Natural killer cell (primary cell): ENCODE results near the gene SEC14L1. TPM values are rescaled to one million over a fixed set of nuclear protein-coding genes. Genes with fewer than 3 reads are reported as not detected.

Experiments used
- ATAC-seq, 3 donors: fragments of 150-1000 bp in 2 of 3; fragments of 200-7000 bp in 1 of 3; cut with Tn5 transposase; 1 replicate in 1 of 3; 2 replicates in 2 of 3; pipeline ENCODE4 v1.10.0; 2021; ENCODE audit warnings: mild to moderate bottlenecking in 2 of 3, moderate library complexity in 2 of 3
- DNase-seq, 2 donors: peaks; one replicate each; pipeline versions ENCODE4 v3.0.0 to v3.0.0-alpha.2; 2013 to 2021; ENCODE audit warnings: mixed read lengths in 1 of 2
- H3K27ac ChIP-seq: one replicate; pipeline ENCODE4 v1.5.1; 2013; ENCODE audit warnings: mild to moderate bottlenecking, low read length
- H3K27me3 ChIP-seq: one replicate; pipeline ENCODE4 v1.6.1; 2013; ENCODE audit warnings: low read length; ENCODE audit not compliant: control insufficient read depth, insufficient read depth
- H3K36me3 ChIP-seq: one replicate; pipeline ENCODE4 v1.6.1; 2013; ENCODE audit warnings: low read length; ENCODE audit not compliant: control insufficient read depth, insufficient read depth
- H3K4me1 ChIP-seq: one replicate; pipeline ENCODE4 v1.6.1; 2013; ENCODE audit warnings: low read length; ENCODE audit not compliant: control insufficient read depth, insufficient read depth
- H3K4me3 ChIP-seq: one replicate; pipeline ENCODE4 v1.5.1; 2013; ENCODE audit warnings: low read length
- H3K9me3 ChIP-seq: one replicate; pipeline ENCODE4 v1.6.1; 2013; ENCODE audit warnings: low read length; ENCODE audit not compliant: control insufficient read depth, insufficient read depth
- H3K27ac Mint-ChIP-seq, 2 donors: one replicate each; pipeline ENCODE4 v1.8.0; 2022; ENCODE audit warnings: mild to moderate bottlenecking in 2 of 2, mixed read lengths in 2 of 2, moderate library complexity in 1 of 2
- H3K27me3 Mint-ChIP-seq, 2 donors: one replicate each; pipeline ENCODE4 v1.8.0; 2022; ENCODE audit warnings: low read depth in 2 of 2, mixed read lengths in 2 of 2
- H3K36me3 Mint-ChIP-seq: one replicate; pipeline ENCODE4 v1.8.0; 2022; ENCODE audit warnings: mixed read lengths
- H3K4me1 Mint-ChIP-seq, 2 donors: one replicate each; pipeline ENCODE4 v1.8.0; 2022; ENCODE audit warnings: mixed read lengths in 2 of 2
- H3K4me3 Mint-ChIP-seq: one replicate; pipeline ENCODE4 v1.8.0; 2022; ENCODE audit warnings: mild to moderate bottlenecking, moderate library complexity, mixed read lengths
- H3K9me3 Mint-ChIP-seq, 2 donors: one replicate each; pipeline ENCODE4 v1.8.0; 2022; ENCODE audit warnings: mixed read lengths in 2 of 2
- WGBS: methylation state at CpG from one replicate; pipeline ENCODE4 v1.1.7; 2013; ENCODE audit warnings: missing lambda C conversion rate; ENCODE audit not compliant: insufficient coverage; 5-methylcytosine and 5-hydroxymethylcytosine counted together
- intact Hi-C: fragments of 100-400 bp; cut with micrococcal nuclease; formaldehyde crosslinking; loops from one replicate; pipeline ENCODE4 v1.14.2; 2022
- total RNA-seq, 4 donors: library from RNA; stranded (reverse); fragments of 120-200 nt in 1 of 4; gene quantifications; one replicate each; pipeline versions ENCODE4 v1.2.3 to v1.2.4, GENCODE V29; 2013 to 2022
- TF ChIP-seq, protein P1 (sequence below): fragments of 200-600 bp; IDR thresholded peaks from one replicate; pipeline ENCODE4 v1.8.0; 2022; ENCODE audit warnings: antibody characterized with exemption

The SEC14L1 gene
- total RNA-seq, 3 donors from 2014 or later (not counting 1 experiment from before 2014, with no cell fraction given), result 129 to 160 (median 129) TPM

DNA sequence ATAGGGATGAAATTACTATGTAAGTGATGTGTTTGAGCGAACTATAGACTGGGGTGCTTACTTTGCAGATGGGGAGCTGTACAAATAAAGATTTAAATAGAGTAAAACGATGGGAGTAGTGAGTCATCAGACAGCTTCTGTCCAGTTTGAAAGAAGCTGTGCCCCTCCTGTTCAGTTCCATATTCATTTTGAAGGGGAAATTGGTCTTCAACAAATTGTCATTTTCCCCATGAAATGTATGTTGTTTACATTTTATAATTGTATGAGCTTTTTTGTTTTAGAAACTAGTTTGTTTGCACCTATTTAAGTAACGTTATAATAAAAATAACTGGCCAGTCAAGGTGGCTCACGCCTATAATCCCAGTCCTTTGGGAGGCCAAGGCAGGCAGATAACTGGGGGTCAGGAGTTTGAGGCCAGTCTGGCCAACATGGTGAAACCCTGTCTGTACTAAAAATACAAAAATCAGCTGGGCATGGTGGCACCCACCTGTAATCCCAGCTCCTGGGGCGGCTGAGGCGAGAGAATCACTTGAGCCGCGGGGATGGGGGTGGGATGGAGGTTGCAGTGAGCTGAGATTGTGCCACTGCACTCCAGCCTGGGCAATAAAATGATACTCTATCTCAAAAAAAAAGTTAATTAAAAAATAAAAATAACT lies 20.2 kb downstream of the SEC14L1 start:
- Histone ChIP-seq H3K4me3 (no peak overlapping the region), H3K4me1 (peaks cover 12% of the 10 kb centered on the region), H3K9me3 (no peaks in the 10 kb centered on the region), H3K36me3 (peaks cover 1% of the 10 kb centered on the region), H3K27me3 (no peaks in the 10 kb centered on the region), H3K27ac (no peak overlapping the region)
- Mint-ChIP-seq H3K27me3 (no peaks in the 10 kb centered on the region), H3K27ac (no peak overlapping the region), H3K4me1 (peaks cover 57 to 68% of the 10 kb centered on the region in 2 donors), H3K36me3 (no peaks in the 10 kb centered on the region), H3K9me3 (no peaks in the 10 kb centered on the region), H3K4me3 (no peak overlapping the region)
- WGBS, result 96% methylated on average over 8 of the region's 8 CpGs
- TF ChIP-seq, protein P1, sequence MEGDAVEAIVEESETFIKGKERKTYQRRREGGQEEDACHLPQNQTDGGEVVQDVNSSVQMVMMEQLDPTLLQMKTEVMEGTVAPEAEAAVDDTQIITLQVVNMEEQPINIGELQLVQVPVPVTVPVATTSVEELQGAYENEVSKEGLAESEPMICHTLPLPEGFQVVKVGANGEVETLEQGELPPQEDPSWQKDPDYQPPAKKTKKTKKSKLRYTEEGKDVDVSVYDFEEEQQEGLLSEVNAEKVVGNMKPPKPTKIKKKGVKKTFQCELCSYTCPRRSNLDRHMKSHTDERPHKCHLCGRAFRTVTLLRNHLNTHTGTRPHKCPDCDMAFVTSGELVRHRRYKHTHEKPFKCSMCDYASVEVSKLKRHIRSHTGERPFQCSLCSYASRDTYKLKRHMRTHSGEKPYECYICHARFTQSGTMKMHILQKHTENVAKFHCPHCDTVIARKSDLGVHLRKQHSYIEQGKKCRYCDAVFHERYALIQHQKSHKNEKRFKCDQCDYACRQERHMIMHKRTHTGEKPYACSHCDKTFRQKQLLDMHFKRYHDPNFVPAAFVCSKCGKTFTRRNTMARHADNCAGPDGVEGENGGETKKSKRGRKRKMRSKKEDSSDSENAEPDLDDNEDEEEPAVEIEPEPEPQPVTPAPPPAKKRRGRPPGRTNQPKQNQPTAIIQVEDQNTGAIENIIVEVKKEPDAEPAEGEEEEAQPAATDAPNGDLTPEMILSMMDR, result no peak
- DNase-seq (no peak), ATAC-seq (no peak)
- intact Hi-C loops, result no loop called here

DNA sequence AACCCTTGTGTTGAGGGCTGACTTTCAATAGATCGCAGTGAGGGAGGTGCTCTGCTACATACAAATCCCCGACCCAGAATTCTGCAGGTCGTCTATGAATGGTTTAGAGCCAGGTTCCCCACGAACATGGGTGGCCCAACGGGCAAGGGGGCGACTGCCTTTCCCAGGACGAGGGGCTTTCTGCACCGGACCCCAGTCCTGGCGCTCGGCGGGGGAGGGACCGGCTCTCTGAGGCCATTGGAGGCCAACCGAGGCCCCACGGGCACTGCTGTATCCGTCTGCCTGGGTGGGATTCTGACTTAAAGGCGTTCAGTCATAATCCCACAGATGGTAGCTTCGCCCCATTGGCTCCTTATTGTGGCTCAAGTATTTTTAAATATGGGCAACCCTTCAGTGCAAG lies 21.2 kb downstream of the SEC14L1 start:
- Histone ChIP-seq H3K4me3 (no peak overlapping the region), H3K36me3 (no peaks in the 10 kb centered on the region), H3K4me1 (peaks cover 12% of the 10 kb centered on the region), H3K27ac (no peak overlapping the region), H3K27me3 (no peaks in the 10 kb centered on the region), H3K9me3 (no peaks in the 10 kb centered on the region)
- DNase-seq, result no peak
- Mint-ChIP-seq H3K9me3 (no peaks in the 10 kb centered on the region), H3K4me3 (no peak overlapping the region), H3K36me3 (no peaks in the 10 kb centered on the region), H3K27me3 (no peaks in the 10 kb centered on the region), H3K27ac (no peak overlapping the region), H3K4me1 (peaks cover 54 to 65% of the 10 kb centered on the region in 2 donors)
- WGBS, result 94% methylated on average over 17 of the region's 17 CpGs
- no peak for ATAC-seq
- TF ChIP-seq, protein P1, result no peak
- intact Hi-C loops, result no loop called here

DNA sequence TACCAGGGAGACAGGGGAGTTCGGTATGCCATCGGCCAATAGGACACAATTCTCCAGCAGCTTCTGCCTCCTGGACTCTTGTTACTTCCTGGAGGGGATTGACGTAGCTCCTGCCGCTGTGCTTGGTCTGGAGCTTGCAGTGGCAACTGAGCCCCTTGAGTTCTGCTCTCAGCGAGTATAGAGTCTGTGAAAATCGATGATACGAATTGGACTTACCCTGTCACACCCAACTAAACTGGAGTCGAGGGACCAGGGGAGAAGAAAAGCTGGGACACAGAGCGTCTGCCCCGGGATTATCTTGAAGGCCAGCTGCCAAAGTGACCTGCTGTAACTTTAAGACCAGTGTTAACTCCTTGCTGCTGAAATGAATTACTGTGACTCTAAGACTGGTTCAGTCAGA lies 22.2 kb downstream of the SEC14L1 start:
- no peak overlapping the region for H3K4me3 ChIP-seq
- H3K27ac ChIP-seq, result no peak overlapping the region
- Mint-ChIP-seq H3K36me3 (peaks cover 9% of the 10 kb centered on the region), H3K9me3 (peaks cover 5 to 7% of the 10 kb centered on the region in 2 donors), H3K4me1 (peaks cover 54 to 66% of the 10 kb centered on the region in 2 donors), H3K27me3 (no peaks in the 10 kb centered on the region), H3K27ac (peak overlapping the region; percentile 76), H3K4me3 (no peak overlapping the region)
- H3K36me3 ChIP-seq, result no peaks in the 10 kb centered on the region
- 94% methylated on average over 10 of the region's 10 CpGs for WGBS
- no peak for DNase-seq
- H3K27me3 ChIP-seq, result no peaks in the 10 kb centered on the region
- intact Hi-C loops, result no loop called here
- peaks cover 12% of the 10 kb centered on the region for H3K4me1 ChIP-seq
- TF ChIP-seq, protein P1, result no peak
- peaks cover 10% of the 10 kb centered on the region for H3K9me3 ChIP-seq
- ATAC-seq, result no peak
